Fibroblast of the conjunctiva (primary cell): ENCODE data around the gene ACAT1.
"Not testable (repeated sequence)": the region's sequence is repeated elsewhere in the genome, so short reads cannot be mapped to it uniquely, and the experiment has no call there.

ENCODE experiments used
- DNase-seq: peaks from one replicate; pipeline ENCODE4 v3.0.0-alpha.2; 2010; ENCODE audit warnings: low read depth

Gene ACAT1

DNA sequence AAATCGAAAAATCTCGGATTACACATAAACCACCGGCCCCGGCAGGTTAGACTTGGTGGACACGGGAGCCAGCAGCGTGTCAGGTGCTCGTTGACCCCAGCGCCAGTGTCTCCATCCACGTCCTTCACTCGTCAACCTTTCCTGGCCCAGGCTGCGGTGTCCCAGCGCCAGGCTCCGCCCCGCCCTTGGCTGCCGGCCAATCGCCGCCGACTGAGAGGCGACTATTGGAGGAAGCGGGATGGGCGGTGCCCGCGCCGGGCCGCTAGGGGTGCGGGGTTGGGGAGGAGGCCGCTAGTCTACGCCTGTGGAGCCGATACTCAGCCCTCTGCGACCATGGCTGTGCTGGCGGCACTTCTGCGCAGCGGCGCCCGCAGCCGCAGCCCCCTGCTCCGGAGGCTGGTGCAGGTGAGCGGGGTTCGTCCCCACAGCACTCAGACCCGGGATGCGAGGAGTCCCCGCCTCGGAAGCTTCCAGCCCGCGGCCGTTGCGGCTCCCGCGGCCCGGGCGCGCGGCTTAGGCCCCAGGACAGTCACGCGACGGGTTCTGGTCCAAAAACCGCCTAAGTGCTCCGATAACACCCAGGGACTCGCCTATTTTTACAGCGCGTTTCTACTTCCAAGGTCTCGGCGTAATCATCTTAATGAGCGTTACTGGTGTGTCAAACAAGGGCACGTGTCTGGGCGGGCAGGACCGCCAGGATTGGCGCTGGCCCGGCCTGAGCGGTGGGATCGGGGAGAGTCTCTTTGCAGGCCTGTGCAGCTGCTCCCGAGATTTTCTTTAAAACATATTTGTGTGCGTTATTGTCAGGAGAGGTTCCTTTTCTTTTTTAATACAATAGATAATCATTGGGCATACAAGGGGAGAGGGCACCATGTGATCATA lies at the start of gene ACAT1:
Gene ACAT1 (plus strand): TSS at position 294 of the 882 bp plus-strand sequence. CDS start 40 bp downstream, at position 334.
- peak; percentile 77 for DNase-seq

- no peak for DNase-seq
Measured at GRCh38 chr11:108084811-108085210, 36.6 kb upstream of the ACAT1 start.

DNA sequence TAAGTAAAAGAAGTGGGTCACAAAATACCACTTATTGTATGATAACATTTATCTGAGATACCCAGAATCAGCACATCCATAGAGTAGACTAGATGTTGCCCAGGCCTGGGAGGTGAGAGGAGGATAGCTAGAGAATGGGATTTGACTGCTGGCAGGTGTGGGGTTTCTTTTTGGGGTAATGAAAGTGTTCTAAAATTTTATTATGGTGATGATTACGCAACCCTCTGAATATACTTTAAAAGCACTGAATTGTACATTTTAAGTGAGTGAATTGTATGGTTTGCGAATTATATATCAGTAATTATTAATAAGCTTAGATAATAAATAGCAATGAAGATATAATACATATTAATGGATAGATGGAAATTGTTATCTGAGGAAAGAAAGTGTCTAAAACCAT lies 35.7 kb upstream of the ACAT1 start:
- no peak for DNase-seq

DNA sequence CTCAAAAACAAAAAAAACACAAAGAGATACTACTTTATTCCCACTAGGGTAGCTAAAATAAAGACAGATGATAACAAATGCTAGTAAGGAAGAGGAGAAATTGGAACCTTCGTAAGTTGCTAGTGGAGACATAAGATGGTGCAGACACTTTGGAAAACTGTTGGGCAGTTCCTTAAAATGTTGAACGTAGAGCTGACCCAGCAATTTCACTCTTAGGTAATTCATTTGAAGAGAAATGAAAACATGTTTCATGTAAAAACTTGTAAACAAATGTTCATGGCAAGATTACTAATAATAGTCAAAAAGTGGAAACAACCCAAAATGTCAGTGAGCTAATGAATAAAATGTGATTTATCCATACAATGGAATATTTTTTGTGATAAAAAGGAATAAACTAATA lies 29.2 kb upstream of the ACAT1 start:
- no peak for DNase-seq

- DNase-seq = no peak
Measured at GRCh38 chr11:108093128-108093904, 28.1 kb upstream of the ACAT1 start.

- DNase-seq = no peak
Measured at GRCh38 chr11:108097179-108097578, 24.2 kb upstream of the ACAT1 start.

DNA sequence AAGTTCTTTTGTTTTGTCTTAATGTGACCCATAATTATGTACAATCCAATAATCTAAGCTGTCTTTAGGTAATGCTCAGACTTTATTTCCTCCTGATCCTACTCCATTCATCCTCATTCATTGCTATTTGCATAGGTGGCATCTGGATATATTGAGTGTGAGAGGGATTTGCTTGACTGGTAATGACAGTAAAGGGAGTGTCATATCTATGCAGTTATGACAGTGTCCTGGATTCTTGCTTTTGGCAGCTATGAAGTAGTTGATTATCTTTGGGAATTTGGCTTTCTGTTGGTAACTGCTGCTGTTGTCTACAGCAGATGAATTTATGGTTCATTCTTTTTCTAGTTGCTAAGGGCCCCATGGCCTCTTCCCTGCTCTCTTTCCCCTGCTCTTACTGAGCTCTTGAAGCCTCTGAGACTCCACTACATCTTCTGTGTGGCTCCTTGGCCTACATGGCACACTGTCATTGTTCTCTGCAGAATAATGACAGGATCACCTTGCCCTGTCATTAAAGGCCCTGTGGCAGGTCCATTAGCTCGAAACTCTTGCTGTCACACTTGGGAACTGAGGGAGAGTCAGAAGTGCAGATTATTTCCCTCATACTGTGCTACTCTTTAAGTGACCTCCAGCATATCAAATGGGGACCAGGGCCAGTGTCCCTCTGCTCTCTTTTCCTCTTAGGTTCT lies 20.1 kb upstream of the ACAT1 start:
- DNase-seq = no peak

DNA sequence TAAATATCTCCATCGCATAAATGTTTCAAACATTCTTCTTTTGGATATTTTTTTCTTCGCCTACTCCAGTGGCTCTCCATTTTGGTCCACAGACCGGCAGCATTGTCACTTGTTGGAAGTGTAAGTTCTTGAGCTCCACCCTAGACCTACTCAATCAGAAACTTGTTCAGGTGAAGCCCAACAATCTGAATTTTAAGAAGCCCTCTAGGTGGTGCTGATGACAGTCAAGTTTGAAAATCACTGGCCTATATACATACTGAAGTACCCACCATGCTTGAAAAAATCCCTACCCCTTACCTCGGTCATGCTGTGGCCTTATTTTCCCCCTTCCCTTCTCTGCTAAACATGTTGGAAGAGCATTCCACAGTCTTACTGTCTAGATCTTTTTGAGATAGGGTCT lies 10.2 kb upstream of the ACAT1 start:
- DNase-seq = no peak

GRCh38 chr11:108112057-108112456 lies 9.3 kb upstream of the ACAT1 start:
- DNase-seq = no peak

GRCh38 chr11:108115500-108116140 lies 5.7 kb upstream of the ACAT1 start:
- peak; percentile 80 for DNase-seq

DNA sequence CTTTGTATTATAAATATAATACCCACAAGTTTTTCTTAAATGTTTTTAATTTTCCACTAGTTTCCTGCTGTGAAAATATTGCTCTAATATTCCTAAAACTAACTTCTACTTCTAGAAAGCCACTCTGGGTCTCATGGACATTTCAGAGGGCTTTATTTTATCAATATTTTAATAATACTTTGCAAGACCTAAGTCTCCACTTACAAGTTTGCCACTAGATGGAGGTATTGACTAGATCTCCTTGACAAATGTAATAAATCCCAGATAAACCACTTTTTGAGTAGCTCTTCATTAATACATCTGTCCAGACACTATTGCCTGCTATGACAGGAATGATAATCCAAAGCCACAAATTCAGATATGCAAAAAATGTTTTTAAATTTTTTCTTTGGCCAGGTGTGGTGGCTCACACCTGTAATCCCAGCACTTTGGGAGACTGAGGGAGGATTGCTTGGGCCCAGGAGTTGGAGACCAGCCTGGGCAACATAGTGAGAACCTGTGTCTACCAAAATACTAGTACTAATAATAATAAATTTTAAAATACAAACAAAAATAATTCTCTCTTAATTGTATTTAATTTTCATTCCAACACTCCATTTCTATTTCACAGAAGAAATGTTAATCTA lies 3.5 kb upstream of the ACAT1 start:
- DNase-seq = peak; percentile 68

- DNase-seq = not testable (repeated sequence)
Measured at GRCh38 chr11:108120936-108121273, 462 bp upstream of the ACAT1 start.

GRCh38 chr11:108122166-108122628 lies 830 bp downstream of the ACAT1 start:
- no peak for DNase-seq

- DNase-seq = no peak
Measured at GRCh38 chr11:108125096-108125495, 3.7 kb downstream of the ACAT1 start.

- DNase-seq = no peak
Measured at GRCh38 chr11:108128772-108129171, 7.4 kb downstream of the ACAT1 start.

GRCh38 chr11:108131993-108132392 lies 10.6 kb downstream of the ACAT1 start:
- DNase-seq = no peak

- not testable (repeated sequence) for DNase-seq
Measured at GRCh38 chr11:108132993-108133538, 11.7 kb downstream of the ACAT1 start.

GRCh38 chr11:108135845-108136544 lies 14.6 kb downstream of the ACAT1 start:
- peak; percentile 27 for DNase-seq

- DNase-seq = no peak
Measured at GRCh38 chr11:108137212-108137611, 15.8 kb downstream of the ACAT1 start.

DNA sequence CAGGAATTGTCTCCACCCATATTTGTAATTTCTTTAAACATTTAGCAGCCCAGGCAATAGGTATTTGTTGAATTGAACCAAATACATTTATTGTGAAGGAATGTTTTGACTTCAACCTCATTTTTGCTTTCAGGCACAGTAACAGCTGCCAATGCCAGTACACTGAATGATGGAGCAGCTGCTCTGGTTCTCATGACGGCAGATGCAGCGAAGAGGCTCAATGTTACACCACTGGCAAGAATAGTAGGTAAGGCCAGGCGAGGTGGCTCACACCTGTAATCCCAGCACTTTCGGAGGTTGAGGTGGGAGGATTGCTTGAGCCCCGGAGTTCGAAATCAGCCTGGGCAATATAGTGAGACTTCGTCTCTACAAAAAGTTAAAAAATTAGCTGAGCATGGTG lies 20.9 kb downstream of the ACAT1 start:
- no peak for DNase-seq

DNA sequence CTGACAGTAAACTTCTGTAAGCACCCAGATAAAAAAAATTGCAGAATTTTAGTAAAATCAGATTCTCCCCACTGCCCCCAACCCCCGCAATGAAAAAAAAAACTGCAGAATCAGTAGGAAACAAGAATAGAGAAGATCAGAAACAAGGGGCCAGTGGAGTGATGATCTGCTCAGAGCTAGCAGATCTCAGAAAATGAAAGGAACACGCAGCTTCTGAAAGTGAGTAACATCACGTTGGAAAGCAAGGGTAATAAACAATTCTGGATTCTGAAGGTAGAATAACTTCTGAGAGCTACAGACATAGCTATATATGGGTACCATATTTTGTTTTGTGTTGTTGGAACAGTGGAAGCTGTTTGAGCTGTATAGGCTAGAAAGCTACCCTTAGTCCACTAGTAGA lies 23.2 kb downstream of the ACAT1 start:
- DNase-seq = no peak
